ENCODE results near the gene AGBL4. TPM values are rescaled to one million over a fixed set of nuclear protein-coding genes. Genes with fewer than 3 reads are reported as not detected.

The AGBL4 gene
- total and polyA plus RNA-seq, 2 experiments from 2014 or later, result not detected

DNA sequence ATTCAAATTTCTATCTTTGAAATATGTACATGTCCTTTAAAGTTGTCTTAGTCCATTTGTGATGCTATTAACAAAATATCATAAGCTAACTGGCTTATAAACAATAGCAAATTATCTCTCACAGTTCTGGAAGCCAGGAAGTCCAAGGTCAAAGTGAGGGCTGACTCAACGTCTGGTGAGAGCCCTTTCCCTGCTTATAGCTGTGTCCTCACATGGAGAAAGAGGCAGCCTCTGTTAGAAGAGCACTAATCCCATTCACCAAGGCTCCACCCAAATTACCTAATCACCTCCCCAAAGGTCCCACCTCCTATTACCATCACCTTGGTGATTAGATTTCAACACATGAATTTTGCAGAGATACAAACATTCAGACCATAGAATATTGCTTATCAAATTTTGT, 797.0 kb downstream of the AGBL4 start:
- WGBS, 2 experiments (ENCODE audit: low coverage in 1 of 2, low lambda C conversion rate in 2 of 2, missing lambda C conversion rate in 2 of 2), result 10 to 11% methylated on average over 1 of the region's 1 CpG
- Histone ChIP-seq H3F3A (ENCODE audit: insufficient read depth) (no peaks in the 10 kb centered on the region), H3K36me3 (ENCODE audit: low read depth) (no peaks in the 10 kb centered on the region), H3K27ac (no peak overlapping the region), H3K4me3 (no peak overlapping the region), H3K9me2 (ENCODE audit: insufficient read depth) (no peaks in the 10 kb centered on the region), H3K9ac (no peak overlapping the region), H3K79me2 (ENCODE audit: insufficient read depth) (no peaks in the 10 kb centered on the region), H3K4me2 (ENCODE audit: unreplicated experiment) (no peak overlapping the region), H3K27me3 (replicated peaks; ENCODE audit: insufficient read depth) (no peaks in the 10 kb centered on the region), H3K4me1 (ENCODE audit: insufficient read depth) (no peaks in the 10 kb centered on the region), H2AFZ (no peak overlapping the region), H3K9me3 (ENCODE audit: low read depth) (no peaks in the 10 kb centered on the region), H4K20me1 (ENCODE audit: insufficient read depth) (no peaks in the 10 kb centered on the region)
- DNase-seq, result no peak
- in situ Hi-C loops (cut with MboI), result no loop called here
- TF ChIP-seq EZH2 (IDR thresholded peaks at IDR 0.05; ENCODE audit: insufficient read depth, poor library complexity, severe bottlenecking) (no peak), EZH2phosphoT487 (IDR thresholded peaks at IDR 0.05; ENCODE audit: insufficient read depth, low read depth) (no peak)

DNA sequence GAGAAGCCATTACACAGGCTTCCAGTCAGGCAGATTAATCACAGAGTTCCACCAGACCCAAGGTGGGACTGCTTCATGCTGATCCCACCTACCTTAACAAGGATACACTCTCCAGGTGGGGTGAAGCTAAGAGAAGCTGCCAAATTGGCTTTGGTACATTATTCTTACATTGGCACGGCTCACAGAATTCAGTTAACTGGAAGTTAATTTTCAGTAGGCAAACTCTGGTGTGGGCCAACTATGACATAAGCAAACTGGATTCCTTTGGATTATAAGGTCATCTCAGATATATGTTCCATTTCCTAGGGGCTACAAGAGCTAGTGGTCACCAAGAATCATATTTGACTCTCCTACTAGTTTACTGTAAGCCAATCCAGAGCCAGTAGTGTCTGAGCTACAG, 798.3 kb downstream of the AGBL4 start:
- Histone ChIP-seq H3K9me3 (ENCODE audit: low read depth) (no peaks in the 10 kb centered on the region), H3K4me1 (ENCODE audit: insufficient read depth) (no peaks in the 10 kb centered on the region), H3K27ac (no peak overlapping the region), H3K4me3 (no peak overlapping the region), H4K20me1 (ENCODE audit: insufficient read depth) (no peaks in the 10 kb centered on the region), H3K9ac (no peak overlapping the region), H3K9me2 (ENCODE audit: insufficient read depth) (no peaks in the 10 kb centered on the region), H3K79me2 (ENCODE audit: insufficient read depth) (no peaks in the 10 kb centered on the region), H3K4me2 (ENCODE audit: unreplicated experiment) (no peak overlapping the region), H2AFZ (no peak overlapping the region), H3K36me3 (ENCODE audit: low read depth) (no peaks in the 10 kb centered on the region), H3F3A (ENCODE audit: insufficient read depth) (no peaks in the 10 kb centered on the region), H3K27me3 (replicated peaks; ENCODE audit: insufficient read depth) (no peaks in the 10 kb centered on the region)
- WGBS, 2 experiments (ENCODE audit: low coverage in 1 of 2, low lambda C conversion rate in 2 of 2, missing lambda C conversion rate in 2 of 2), result 8 to 17% methylated on average over 1 of the region's 1 CpG
- TF ChIP-seq EZH2phosphoT487 (IDR thresholded peaks at IDR 0.05; ENCODE audit: insufficient read depth, low read depth) (no peak), EZH2 (IDR thresholded peaks at IDR 0.05; ENCODE audit: insufficient read depth, poor library complexity, severe bottlenecking) (no peak)
- in situ Hi-C loops (cut with MboI), result no loop called here
- no peak for DNase-seq

DNA sequence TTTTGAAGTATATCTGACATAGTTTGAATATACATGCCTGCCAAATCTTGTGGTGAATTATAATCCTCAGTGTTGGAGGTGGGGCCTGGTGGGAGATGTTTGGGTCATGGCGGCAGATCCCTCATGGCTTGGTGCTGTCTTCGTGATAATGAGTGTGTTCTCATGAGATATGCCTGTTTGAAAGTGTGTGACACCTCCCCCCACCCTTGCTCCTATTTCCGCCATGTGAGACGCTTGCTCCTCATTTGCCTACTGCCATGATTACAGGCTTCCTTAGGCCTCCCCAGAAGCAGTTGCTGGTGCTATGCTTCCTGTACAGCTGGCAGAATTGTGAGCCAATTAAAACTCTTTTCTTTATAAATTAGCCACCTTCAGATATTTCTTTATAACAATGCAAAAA, 810.5 kb downstream of the AGBL4 start:
- no peak for DNase-seq
- H3K4me1 ChIP-seq (ENCODE audit: insufficient read depth), result no peaks in the 10 kb centered on the region
- H3K79me2 ChIP-seq (ENCODE audit: insufficient read depth), result no peaks in the 10 kb centered on the region
- no peak overlapping the region for H3K27ac ChIP-seq
- no peaks in the 10 kb centered on the region for H3K27me3 ChIP-seq (replicated peaks; ENCODE audit: insufficient read depth)
- H3K4me2 ChIP-seq (ENCODE audit: unreplicated experiment), result no peak overlapping the region
- TF ChIP-seq EZH2phosphoT487 (IDR thresholded peaks at IDR 0.05; ENCODE audit: insufficient read depth, low read depth) (no peak), EZH2 (IDR thresholded peaks at IDR 0.05; ENCODE audit: insufficient read depth, poor library complexity, severe bottlenecking) (no peak)
- H3K9ac ChIP-seq, result no peak overlapping the region
- H3K9me2 ChIP-seq (ENCODE audit: insufficient read depth), result no peaks in the 10 kb centered on the region
- 59 to 64% methylated on average over 4 of the region's 4 CpGs for WGBS, 2 experiments (ENCODE audit: low coverage in 1 of 2, low lambda C conversion rate in 2 of 2, missing lambda C conversion rate in 2 of 2)
- in situ Hi-C loops (cut with MboI), result no loop called here
- H3K9me3 ChIP-seq (ENCODE audit: low read depth), result no peaks in the 10 kb centered on the region
- no peak overlapping the region for H2AFZ ChIP-seq
- H3F3A ChIP-seq (ENCODE audit: insufficient read depth), result no peaks in the 10 kb centered on the region
- no peaks in the 10 kb centered on the region for H4K20me1 ChIP-seq (ENCODE audit: insufficient read depth)
- H3K4me3 ChIP-seq, result no peak overlapping the region
- H3K36me3 ChIP-seq (ENCODE audit: low read depth), result no peaks in the 10 kb centered on the region

DNA sequence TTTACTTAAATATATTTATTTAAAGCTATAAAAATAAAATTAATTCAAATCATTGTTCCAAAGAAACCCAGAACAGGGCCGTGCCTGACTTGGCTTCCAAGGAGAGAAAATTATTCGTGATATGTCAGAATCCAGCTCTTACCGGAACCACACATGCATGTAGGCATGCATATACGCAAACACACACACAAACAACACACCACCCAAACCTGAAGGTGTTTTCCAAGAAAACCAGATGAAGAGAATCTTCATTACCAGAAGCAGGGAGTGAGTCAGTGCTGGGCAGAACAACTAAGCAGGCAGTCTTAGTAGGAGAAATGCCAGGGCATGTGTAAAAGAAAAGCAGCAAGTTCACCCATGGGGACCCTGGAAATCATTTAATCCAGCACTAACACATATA, 815.0 kb downstream of the AGBL4 start:
- H3K9me2 ChIP-seq (ENCODE audit: insufficient read depth), result no peaks in the 10 kb centered on the region
- H4K20me1 ChIP-seq (ENCODE audit: insufficient read depth), result no peaks in the 10 kb centered on the region
- H3K27me3 ChIP-seq (replicated peaks; ENCODE audit: insufficient read depth), result no peaks in the 10 kb centered on the region
- no peak for DNase-seq
- no peak for TF ChIP-seq EZH2phosphoT487 (IDR thresholded peaks at IDR 0.05; ENCODE audit: insufficient read depth, low read depth)
- no peak for TF ChIP-seq EZH2 (IDR thresholded peaks at IDR 0.05; ENCODE audit: insufficient read depth, poor library complexity, severe bottlenecking)
- H3K27ac ChIP-seq, result no peak overlapping the region
- in situ Hi-C loops (cut with MboI), result no loop called here
- no peaks in the 10 kb centered on the region for H3K79me2 ChIP-seq (ENCODE audit: insufficient read depth)
- H2AFZ ChIP-seq, result no peak overlapping the region
- no peaks in the 10 kb centered on the region for H3K36me3 ChIP-seq (ENCODE audit: low read depth)
- no peak overlapping the region for H3K9ac ChIP-seq
- no peak overlapping the region for H3K4me2 ChIP-seq (ENCODE audit: unreplicated experiment)
- no peaks in the 10 kb centered on the region for H3F3A ChIP-seq (ENCODE audit: insufficient read depth)
- H3K4me1 ChIP-seq (ENCODE audit: insufficient read depth), result no peaks in the 10 kb centered on the region
- no peaks in the 10 kb centered on the region for H3K9me3 ChIP-seq (ENCODE audit: low read depth)
- WGBS, 2 experiments (ENCODE audit: low coverage in 1 of 2, low lambda C conversion rate in 2 of 2, missing lambda C conversion rate in 2 of 2), result 6 to 12% methylated on average over 4 of the region's 4 CpGs
- no peak overlapping the region for H3K4me3 ChIP-seq

DNA sequence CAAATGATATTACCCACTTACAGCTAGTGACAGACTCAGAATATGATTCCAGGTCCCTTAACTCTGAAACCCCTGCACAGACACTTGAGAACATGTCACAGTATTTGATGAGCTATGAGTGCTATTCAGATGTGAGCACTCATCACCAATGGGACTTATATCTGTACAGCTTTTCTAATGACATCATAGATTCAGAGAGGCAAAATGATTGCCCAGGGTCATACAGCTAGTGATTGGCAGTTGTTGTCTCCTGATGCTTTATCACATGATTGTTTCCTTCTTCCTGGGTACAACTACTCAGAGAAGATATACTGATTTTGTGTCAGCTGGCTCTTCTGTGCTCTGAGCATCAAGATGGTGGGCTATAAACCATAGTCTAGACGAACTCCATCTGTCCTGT, 819.0 kb downstream of the AGBL4 start:
- H3K9ac ChIP-seq, result no peak overlapping the region
- no peaks in the 10 kb centered on the region for H3K79me2 ChIP-seq (ENCODE audit: insufficient read depth)
- TF ChIP-seq EZH2phosphoT487 (IDR thresholded peaks at IDR 0.05; ENCODE audit: insufficient read depth, low read depth) (no peak), EZH2 (IDR thresholded peaks at IDR 0.05; ENCODE audit: insufficient read depth, poor library complexity, severe bottlenecking) (no peak)
- no peak for DNase-seq
- WGBS, 2 experiments (ENCODE audit: low coverage in 1 of 2, low lambda C conversion rate in 2 of 2, missing lambda C conversion rate in 2 of 2), result 0 to 4% methylated on average over 1 of the region's 1 CpG
- H3K36me3 ChIP-seq (ENCODE audit: low read depth), result no peaks in the 10 kb centered on the region
- H3K4me1 ChIP-seq (ENCODE audit: insufficient read depth), result no peaks in the 10 kb centered on the region
- H3K27me3 ChIP-seq (replicated peaks; ENCODE audit: insufficient read depth), result no peaks in the 10 kb centered on the region
- H3K4me3 ChIP-seq, result no peak overlapping the region
- in situ Hi-C loops (cut with MboI), result no loop called here
- no peaks in the 10 kb centered on the region for H3F3A ChIP-seq (ENCODE audit: insufficient read depth)
- H2AFZ ChIP-seq, result no peak overlapping the region
- no peak overlapping the region for H3K27ac ChIP-seq
- H3K9me2 ChIP-seq (ENCODE audit: insufficient read depth), result no peaks in the 10 kb centered on the region
- no peak overlapping the region for H3K4me2 ChIP-seq (ENCODE audit: unreplicated experiment)
- no peaks in the 10 kb centered on the region for H4K20me1 ChIP-seq (ENCODE audit: insufficient read depth)
- H3K9me3 ChIP-seq (ENCODE audit: low read depth), result peaks cover 3% of the 10 kb centered on the region

Data from GM23248 (cell line).